GM23338 (cell line): ENCODE data around the gene PIH1D2. TPM values are rescaled to one million over a fixed set of nuclear protein-coding genes. Genes with fewer than 3 reads are reported as not detected.

Experiments used
- ATAC-seq: fragments of 200-7000 bp; cut with Tn5 transposase; 3 replicates; pipeline ENCODE4 v1.9.1; 2020
- DNase-seq: peaks from one replicate; pipeline ENCODE4 v3.0.0-alpha.2; 2015; ENCODE audit warnings: low spot score
- H2AFZ ChIP-seq: fragments of 200-600 bp; sonication (generic); 2 replicates; pipeline ENCODE4 v1.8.0; 2016; ENCODE audit warnings: antibody characterized with exemption, mild to moderate bottlenecking, moderate library complexity
- H3F3A ChIP-seq: fragments of 200-600 bp; sonication (generic); replicated peaks from 2 replicates; pipeline ENCODE4 v1.8.0; 2017; ENCODE audit warnings: antibody characterized with exemption, mixed run types, low read depth
- H3K27ac ChIP-seq: fragments of 200-600 bp; sonication (generic); 2 replicates; pipeline ENCODE4 v1.6.1; 2016; ENCODE audit warnings: low read depth
- H3K27me3 ChIP-seq: fragments of 200-600 bp; sonication (generic); 2 replicates; pipeline ENCODE4 v1.8.0; 2016; ENCODE audit warnings: mild to moderate bottlenecking, mixed run types, moderate library complexity; ENCODE audit not compliant: insufficient read depth
- H3K36me3 ChIP-seq: fragments of 200-600 bp; sonication (generic); 2 replicates; pipeline ENCODE4 v1.8.0; 2016; ENCODE audit warnings: mild to moderate bottlenecking; ENCODE audit not compliant: insufficient read depth
- H3K4me1 ChIP-seq: fragments of 200-600 bp; sonication (generic); 2 replicates; pipeline ENCODE4 v1.8.0; 2016; ENCODE audit warnings: mild to moderate bottlenecking, moderate library complexity; ENCODE audit not compliant: insufficient read depth
- H3K4me2 ChIP-seq: fragments of 200-600 bp; sonication (generic); 2 replicates; pipeline ENCODE4 v1.7.1; 2017; ENCODE audit warnings: mixed run types
- H3K4me3 ChIP-seq: fragments of 200-600 bp; sonication (generic); 2 replicates; pipeline ENCODE4 v1.6.1; 2016; ENCODE audit warnings: mixed run types
- H3K79me2 ChIP-seq: fragments of 200-600 bp; sonication (generic); replicated peaks from 2 replicates; pipeline ENCODE4 v1.8.0; 2017; ENCODE audit warnings: mild to moderate bottlenecking; ENCODE audit not compliant: insufficient read depth
- H3K9me2 ChIP-seq: fragments of 200-600 bp; sonication (generic); 2 replicates; pipeline ENCODE4 v1.8.0; 2017; ENCODE audit not compliant: insufficient read depth
- H4K20me1 ChIP-seq: fragments of 200-600 bp; sonication (generic); replicated peaks from 2 replicates; pipeline ENCODE4 v1.8.0; 2017; ENCODE audit warnings: mild to moderate bottlenecking; ENCODE audit not compliant: insufficient read depth
- H3K27ac Mint-ChIP-seq: 2 replicates; pipeline ENCODE4 v1.8.0; 2020; ENCODE audit warnings: inconsistent platforms, mild to moderate bottlenecking, moderate library complexity, mixed read lengths
- H3K27me3 Mint-ChIP-seq: 3 replicates; pipeline ENCODE4 v1.8.0; 2022; ENCODE audit warnings: low read depth, mild to moderate bottlenecking, moderate library complexity, mixed read lengths, inconsistent platforms; ENCODE audit not compliant: insufficient read depth, poor library complexity
- H3K36me3 Mint-ChIP-seq: 3 replicates; pipeline ENCODE4 v1.8.0; 2021; ENCODE audit warnings: low read depth, mild to moderate bottlenecking, inconsistent platforms, moderate library complexity, mixed read lengths
- H3K4me1 Mint-ChIP-seq: 3 replicates; pipeline ENCODE4 v1.8.0; 2020; ENCODE audit warnings: mild to moderate bottlenecking, inconsistent platforms, mixed read lengths
- H3K4me3 Mint-ChIP-seq: 3 replicates; pipeline ENCODE4 v1.8.0; 2021; ENCODE audit warnings: moderate library complexity, mild to moderate bottlenecking, inconsistent platforms, mixed read lengths
- H3K9me3 Mint-ChIP-seq: 3 replicates; pipeline ENCODE4 v1.8.0; 2020; ENCODE audit warnings: moderate library complexity, mild to moderate bottlenecking, inconsistent platforms, mixed read lengths
- CREB1 ChIP-seq: fragments of 250-450 bp; sonication (Bioruptor Pico); IDR thresholded peaks from 2 replicates; pipeline ENCODE4 v1.5.0; 2020; ENCODE audit warnings: low read depth, mild to moderate bottlenecking, moderate library complexity
- ETS1 ChIP-seq: IDR thresholded peaks from 2 replicates; pipeline ENCODE4 v1.6.1; 2016; ENCODE audit warnings: antibody characterized with exemption
- EZH2 ChIP-seq: fragments of 200-600 bp; sonication (generic); IDR thresholded peaks from one replicate; pipeline ENCODE4 v1.8.0; 2017; ENCODE audit warnings: antibody characterized with exemption, mild to moderate bottlenecking, low read depth; ENCODE audit not compliant: unreplicated experiment
- EZH2phosphoT487 ChIP-seq: fragments of 200-600 bp; sonication (generic); IDR thresholded peaks from one replicate; pipeline ENCODE4 v1.8.1; 2018; ENCODE audit warnings: antibody characterized with exemption; ENCODE audit not compliant: unreplicated experiment
- JUNB ChIP-seq: IDR thresholded peaks from one replicate; pipeline ENCODE4 v1.6.1; 2016; ENCODE audit warnings: antibody characterized with exemption; ENCODE audit not compliant: unreplicated experiment
- NANOG ChIP-seq: IDR thresholded peaks from 2 replicates; pipeline ENCODE4 v1.6.1; 2016; ENCODE audit warnings: antibody characterized with exemption, borderline replicate concordance
- STAT1 ChIP-seq: IDR thresholded peaks from one replicate; pipeline ENCODE4 v1.6.1; 2016; ENCODE audit warnings: antibody characterized with exemption; ENCODE audit not compliant: unreplicated experiment
- ZNF114 ChIP-seq: fragments of 250-450 bp; sonication (Bioruptor Pico); IDR thresholded peaks from 2 replicates; pipeline ENCODE4 v1.5.0; 2020; ENCODE audit warnings: mild to moderate bottlenecking, moderate library complexity
- ZNF331 ChIP-seq: fragments of 250-450 bp; sonication (Bioruptor Pico); IDR thresholded peaks from 2 replicates; pipeline ENCODE4 v1.5.0; 2020; ENCODE audit warnings: low read depth, mild to moderate bottlenecking, moderate library complexity
- ZNF462 ChIP-seq: fragments of 250-450 bp; sonication (Bioruptor Pico); IDR thresholded peaks from 2 replicates; pipeline ENCODE4 v1.5.0; 2020; ENCODE audit warnings: mild to moderate bottlenecking, moderate library complexity
- polyA plus RNA-seq: library from polyadenylated mRNA; unstranded; fragments of >200 nt; fragmentation: Nextera tagmentation; extraction: Ambion mirVana; gene quantifications from 2 replicates; pipeline ENCODE4 v1.2.1, GENCODE V29; 2016
- total RNA-seq: library from RNA; depleted of rRNA; stranded (reverse); fragments of >200 nt; shearing (Covaris generic); gene quantifications from 2 replicates; pipeline ENCODE4 v1.2.3, GENCODE V29; 2014

Gene PIH1D2
- total and polyA plus RNA-seq, 2 experiments from 2014 or later = 0.80 to 0.89 TPM

- Mint-ChIP-seq H3K9me3 (no peaks in the 10 kb centered on the region), H3K4me3 (no peak overlapping the region), H3K4me1 (no peaks in the 10 kb centered on the region), H3K36me3 (peaks cover 58% of the 10 kb centered on the region), H3K27ac (no peak overlapping the region), H3K27me3 (peaks cover 3% of the 10 kb centered on the region)
- Histone ChIP-seq H3K79me2 (peaks cover 5% of the 10 kb centered on the region; the same call in 1 of the 2 replicates), H3K27ac (no peak overlapping the region), H4K20me1 (peaks cover 11% of the 10 kb centered on the region; the same call in 1 of the 2 replicates), H3K4me3 (no peak overlapping the region), H3K9me2 (no peaks in the 10 kb centered on the region), H3K27me3 (no peaks in the 10 kb centered on the region), H3K36me3 (peaks cover 33% of the 10 kb centered on the region), H2AFZ (no peak overlapping the region), H3K4me1 (no peaks in the 10 kb centered on the region), H3F3A (0 out of 2 replicates have a peak, but pooled peaks cover 3% of the 10 kb centered on the region), H3K4me2 (no peak overlapping the region)
- ATAC-seq (no peak), DNase-seq (no peak)
- TF ChIP-seq STAT1 (no peak), ETS1 (no peak), ZNF114 (no peak), JUNB (no peak), EZH2 (no peak), EZH2phosphoT487 (no peak), NANOG (no peak), ZNF462 (CRISPR knock-in tag) (no peak), CREB1 (CRISPR knock-in tag) (no peak), ZNF331 (CRISPR knock-in tag) (no peak)
Observed at GRCh38 chr11:112058103-112058502, 15.7 kb downstream of the PIH1D2 start.
